ENCODE results near the gene PIGQ.

The PIGQ gene

DNA sequence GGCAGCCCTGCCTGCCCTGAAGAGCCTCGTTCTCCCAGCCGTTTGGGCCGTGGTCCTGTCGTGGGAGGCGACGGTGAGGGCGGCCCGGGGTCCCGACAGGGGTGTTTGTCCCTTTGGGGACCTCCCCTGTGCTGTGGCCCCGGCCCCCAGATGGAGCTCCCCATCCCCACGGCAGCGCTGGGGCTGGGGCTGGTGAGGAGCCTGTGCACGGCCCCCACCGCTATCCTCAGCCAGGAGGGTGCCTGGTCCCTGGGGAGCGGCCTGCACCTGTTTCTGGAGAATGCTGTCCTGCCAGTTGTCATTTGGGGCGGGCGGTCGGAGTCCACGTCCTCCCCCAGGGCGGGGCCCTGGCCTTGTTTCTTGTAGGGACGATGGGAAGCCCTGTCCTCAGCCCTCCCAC lies 35.6 kb upstream of the PIGQ start:
- DNase-seq (ENCODE audit: low spot score) = no peak

DNA sequence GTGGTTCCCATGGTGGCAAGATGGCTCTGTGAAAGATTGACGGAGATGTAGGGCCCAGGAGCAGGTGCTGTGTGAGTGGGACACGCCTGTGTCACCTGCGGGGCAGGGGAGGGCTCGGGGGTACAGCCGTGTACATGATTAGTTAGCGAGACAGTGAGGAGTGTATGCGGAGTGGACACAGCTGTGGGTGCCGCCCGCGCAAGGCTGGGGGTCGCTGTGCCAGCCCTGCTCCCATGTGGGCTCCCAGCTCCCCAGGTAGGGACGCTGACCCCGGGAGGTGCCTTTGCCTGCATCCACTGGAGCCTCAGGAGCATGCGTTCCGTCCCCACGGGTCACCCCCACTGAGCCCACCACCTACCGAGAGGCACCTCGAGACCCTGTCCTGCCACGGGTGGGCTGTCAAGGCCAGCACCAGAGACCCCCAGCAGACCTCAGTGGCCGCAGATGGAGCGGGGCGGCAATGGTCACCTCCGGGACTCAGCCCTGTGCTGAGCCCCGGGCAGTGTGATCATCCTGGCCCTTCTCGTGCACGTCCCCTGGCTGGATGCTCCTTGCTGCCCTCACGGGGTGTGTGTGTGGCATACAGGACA lies 34.8 kb upstream of the PIGQ start:
- no peak for DNase-seq (ENCODE audit: low spot score)

DNA sequence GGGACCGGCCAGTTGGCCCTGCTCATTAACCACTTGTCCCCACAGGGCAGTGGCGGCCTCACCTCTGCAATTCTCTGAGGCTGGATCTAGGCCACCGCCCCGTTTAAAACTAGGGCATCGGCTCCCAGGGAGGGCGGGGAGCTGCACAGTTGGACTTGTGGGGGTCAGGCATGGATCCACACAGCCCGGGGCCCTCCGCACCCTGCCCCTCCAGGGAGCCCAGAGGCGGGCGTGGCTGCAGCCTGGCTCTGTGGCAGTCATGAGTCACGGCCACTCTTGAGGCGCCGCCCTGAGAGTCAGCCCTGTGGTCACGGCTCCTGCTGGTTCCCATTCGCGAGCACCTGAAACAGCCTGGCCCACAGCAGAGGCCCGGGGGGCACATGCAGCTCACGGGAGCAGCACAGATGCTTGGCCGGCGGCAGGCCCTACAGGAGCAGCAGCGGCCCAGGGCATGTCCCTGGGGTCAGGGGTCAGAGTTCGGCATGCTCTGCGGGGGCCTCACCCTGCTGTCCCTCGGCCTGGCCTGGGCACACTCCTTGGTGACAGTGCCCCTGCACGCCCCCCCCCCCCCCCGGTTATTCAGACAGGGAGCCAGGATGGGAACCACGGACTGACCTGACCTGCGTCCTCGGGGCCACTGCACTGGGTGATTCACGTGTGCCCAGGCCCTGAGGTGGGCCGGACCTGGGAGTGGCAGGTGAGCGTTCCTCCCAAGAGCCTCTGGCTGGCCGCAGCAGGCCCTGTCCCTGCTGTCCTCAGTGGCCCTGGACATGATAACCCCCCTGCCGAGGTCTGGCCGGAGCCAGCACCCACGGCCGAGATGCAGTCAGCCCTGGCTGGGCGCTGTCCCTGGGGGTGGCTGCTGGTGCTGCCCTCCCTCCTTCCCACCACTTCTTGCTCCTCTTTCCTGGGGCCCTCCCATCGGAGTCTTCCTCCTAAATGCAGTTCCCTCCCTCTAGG lies 34.0 kb upstream of the PIGQ start:
- DNase-seq (ENCODE audit: low spot score) = peak; percentile 91

- DNase-seq (ENCODE audit: low spot score) = no peak
Measured at GRCh38 chr16:536746-537145, 33.0 kb upstream of the PIGQ start.

DNA sequence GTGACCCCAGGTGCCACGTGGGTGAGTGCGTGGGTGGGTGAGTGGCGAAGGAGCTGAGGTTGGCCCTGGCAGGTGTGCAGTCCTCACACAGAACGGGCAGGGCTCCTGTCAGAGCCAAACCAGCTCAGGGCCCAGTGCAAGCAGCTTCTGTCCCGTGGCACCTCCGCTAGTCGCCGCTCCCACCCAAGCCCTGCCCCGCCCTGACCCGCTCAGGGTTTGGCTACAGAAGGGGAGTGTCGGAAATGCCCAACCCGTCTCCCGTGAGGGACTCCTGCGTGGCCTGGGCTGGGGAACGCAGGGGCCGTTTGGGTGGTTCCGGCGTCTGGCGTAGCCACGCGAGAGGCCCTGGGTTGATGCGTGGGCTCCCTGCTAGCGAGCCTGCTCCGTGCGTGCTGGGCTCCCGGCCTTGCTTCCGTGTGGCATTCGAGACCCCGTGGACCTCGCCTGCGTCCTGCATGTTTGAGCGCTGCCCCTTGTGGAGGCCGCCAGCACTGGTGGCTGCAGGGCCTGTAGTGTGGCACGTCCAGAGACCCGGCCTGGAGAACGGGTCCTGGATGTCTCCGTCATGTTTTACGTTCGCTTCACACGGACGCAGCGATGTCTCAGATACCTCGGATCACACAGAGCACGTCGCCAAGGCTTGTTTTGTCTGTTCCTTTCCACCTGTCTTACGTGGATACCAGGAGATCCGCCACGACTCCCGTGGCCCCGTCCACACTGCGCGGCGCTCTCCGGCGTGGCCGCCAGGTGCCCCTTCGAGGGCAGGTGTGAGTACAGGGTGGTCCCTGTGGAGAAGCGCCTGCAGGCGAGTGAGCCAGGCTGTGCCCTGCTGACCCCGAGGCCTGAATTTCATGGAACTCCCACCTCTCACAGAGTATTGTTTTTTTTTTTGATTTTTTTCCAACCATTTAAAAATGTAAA lies 32.1 kb upstream of the PIGQ start:
- no peak for DNase-seq (ENCODE audit: low spot score)

DNA sequence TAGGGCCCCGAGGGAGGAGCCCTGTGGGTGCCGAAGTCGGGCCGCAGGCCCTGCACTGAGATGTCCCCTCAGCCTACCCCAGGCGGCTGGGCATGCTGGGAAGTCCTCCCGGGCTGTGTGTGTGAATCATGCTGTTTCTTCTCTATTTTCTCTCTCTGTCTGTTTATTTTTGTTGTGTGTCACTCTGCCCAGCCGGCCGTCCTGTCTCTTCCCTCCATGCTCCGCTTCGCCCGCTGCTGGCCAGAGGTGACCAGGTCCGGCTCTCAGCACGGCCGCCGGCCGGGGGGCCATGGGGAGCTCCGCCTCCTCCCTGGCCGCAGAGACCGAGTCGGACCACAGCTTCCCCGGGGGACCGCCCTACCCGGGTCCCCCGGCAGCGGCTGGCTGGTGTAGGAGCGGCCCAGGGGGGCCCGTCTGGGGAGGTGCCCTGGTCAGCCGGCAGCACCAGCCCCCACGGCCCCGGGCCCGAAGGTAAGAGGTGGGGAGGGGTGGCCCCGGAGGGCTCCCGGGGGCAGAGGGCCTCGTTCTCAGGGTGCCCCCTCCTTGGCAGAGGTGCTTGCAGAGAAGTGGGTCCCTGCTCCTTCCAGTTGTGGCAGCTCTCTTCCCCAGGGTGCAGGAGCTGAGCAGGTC lies 29.8 kb upstream of the PIGQ start:
- peak; percentile 95 for DNase-seq (ENCODE audit: low spot score)

GRCh38 chr16:540645-541340 lies 29.0 kb upstream of the PIGQ start:
- DNase-seq (ENCODE audit: low spot score) = no peak

- DNase-seq (ENCODE audit: low spot score) = no peak
Measured at GRCh38 chr16:543301-544164, 26.2 kb upstream of the PIGQ start.

DNA sequence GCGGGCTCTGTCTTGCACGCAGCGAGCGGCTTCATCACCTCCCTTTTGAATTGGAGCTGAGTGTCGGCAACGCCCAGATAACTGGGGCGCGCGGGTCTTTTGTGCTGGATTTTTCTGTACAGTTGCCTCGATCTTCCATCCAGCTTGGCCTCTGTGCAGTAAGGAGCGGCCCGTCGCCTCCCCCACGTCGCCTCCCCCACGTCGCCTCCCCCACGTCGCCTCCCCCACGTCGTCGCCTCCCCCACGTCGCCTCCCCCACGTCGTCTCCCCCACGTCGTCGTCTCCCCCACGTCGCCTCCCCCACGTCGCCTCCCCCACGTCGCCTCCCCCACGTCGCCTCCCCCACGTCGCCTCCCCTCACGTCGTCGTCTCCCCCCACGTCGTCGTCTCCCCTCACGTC lies 25.3 kb upstream of the PIGQ start:
- DNase-seq (ENCODE audit: low spot score) = no peak

DNA sequence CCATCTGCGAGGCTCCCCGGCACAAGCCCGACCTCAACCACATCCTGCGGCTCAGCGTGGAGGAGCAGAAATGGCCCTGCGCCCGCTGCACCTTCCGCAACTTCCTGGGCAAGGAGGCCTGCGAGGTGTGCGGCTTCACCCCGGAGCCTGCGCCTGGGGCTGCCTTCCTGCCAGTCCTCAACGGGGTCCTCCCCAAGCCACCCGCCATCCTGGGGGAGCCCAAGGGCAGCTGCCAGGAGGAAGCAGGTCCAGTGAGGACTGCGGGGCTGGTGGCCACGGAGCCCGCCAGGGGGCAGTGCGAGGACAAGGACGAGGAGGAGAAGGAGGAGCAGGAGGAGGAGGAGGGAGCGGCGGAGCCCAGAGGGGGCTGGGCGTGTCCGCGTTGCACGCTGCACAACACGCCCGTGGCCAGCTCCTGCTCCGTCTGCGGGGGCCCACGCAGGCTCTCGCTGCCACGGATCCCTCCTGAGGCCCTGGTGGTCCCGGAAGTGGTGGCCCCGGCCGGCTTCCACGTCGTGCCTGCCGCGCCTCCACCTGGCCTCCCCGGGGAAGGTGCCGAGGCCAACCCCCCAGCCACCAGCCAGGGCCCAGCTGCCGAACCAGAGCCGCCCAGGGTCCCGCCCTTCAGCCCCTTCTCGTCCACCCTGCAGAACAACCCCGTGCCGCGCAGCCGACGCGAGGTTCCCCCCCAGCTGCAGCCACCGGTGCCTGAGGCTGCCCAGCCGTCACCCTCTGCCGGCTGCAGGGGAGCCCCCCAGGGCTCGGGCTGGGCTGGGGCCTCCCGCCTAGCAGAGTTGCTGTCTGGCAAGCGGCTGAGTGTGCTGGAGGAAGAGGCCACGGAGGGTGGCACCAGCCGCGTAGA lies 22.6 kb upstream of the PIGQ start:
- no peak for DNase-seq (ENCODE audit: low spot score)

GRCh38 chr16:548586-548985 lies 21.2 kb upstream of the PIGQ start:
- no peak for DNase-seq (ENCODE audit: low spot score)

DNA sequence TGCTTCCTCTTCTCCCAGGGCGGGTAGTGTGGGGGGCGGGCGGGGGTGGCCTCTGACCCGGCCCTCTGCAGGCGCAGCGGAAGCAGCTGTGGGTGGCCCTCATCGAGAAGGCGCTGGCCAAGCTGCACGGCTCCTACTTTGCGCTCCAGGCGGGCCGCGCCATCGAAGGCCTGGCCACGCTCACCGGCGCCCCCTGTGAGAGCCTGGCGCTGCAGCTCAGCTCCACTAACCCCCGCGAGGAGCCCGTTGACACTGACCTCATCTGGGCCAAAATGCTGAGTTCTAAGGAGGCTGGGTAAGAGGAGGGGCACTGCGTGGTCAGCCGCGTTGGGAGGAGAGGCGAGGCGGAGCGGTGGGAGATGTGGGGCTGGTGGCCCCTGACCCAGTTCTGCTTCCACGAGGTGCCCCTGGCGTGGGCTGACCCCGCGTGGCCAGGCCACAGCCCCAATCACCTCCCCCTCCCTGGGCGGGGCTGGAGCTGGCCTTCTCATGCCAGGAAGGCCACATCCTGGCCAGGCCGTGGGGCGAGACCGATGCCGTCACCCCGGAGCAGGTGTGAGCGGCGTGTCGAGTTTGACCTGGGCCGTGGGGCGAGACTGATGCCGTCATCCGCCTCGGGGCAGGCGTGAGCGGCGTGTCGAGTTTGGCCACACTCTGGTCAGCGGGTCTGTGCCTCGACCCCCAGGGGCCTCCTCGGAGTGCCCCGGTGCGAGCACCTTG lies 20.1 kb upstream of the PIGQ start:
- no peak for DNase-seq (ENCODE audit: low spot score)

GRCh38 chr16:551210-551609 lies 18.6 kb upstream of the PIGQ start:
- DNase-seq (ENCODE audit: low spot score) = no peak

GRCh38 chr16:552171-552570 lies 17.6 kb upstream of the PIGQ start:
- no peak for DNase-seq (ENCODE audit: low spot score)

DNA sequence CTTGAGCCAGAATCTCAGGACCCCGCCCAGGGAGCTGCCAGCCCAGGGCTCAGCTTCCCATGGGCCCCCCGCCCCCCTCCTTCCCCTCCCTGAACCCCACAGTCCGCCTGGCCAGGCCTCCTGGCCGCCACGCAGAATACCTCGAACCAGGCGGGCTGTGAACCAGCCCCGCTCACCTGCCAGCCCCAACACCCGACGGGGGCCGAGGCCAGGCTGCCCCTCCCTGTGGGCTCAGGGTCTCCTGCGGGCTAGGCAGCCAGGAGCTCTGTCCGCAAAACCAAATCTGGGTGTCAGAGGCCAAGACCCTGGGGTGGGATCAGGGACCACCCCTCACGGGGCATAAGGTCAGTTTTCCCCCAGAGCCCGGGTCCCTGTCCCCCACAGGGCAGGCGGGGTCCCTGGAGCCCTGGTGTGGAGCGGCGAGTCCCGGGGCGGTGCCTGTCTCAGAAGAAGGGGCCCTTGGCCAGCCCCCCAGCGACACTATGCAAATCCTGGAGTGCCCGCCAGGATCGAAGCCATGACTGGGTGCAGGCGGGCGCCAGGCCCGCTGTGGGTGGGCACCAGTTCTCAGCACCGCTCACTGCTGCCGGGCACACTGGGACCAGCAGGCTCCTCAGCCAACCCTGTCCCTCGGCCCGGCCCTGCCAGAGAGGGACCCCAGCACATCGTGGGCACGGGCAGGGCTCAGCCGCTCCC lies 16.0 kb upstream of the PIGQ start:
- DNase-seq (ENCODE audit: low spot score) = no peak

DNA sequence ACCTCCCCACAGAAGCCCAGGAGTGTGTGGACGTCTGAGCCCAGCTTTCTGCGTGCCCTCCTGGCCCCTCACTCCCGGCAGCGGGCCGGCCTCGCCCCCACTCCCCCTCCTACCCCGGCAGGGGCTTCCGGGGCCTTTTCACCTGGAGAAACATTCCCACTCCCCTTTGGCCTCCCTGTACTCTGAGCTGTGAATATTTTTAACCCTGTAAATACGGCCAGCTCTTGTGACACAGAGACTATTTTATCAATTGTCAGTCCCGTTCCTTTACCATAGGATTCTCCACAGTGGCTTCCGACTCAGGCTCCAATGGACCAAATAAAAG lies 15.5 kb upstream of the PIGQ start:
- no peak for DNase-seq (ENCODE audit: low spot score)

- DNase-seq (ENCODE audit: low spot score) = no peak
Measured at GRCh38 chr16:554640-555365, 15.0 kb upstream of the PIGQ start.

Data from hepatic stellate cell (primary cell).